ENCODE results near the gene EMID1.
"Not testable (repeated sequence)": the region's sequence is repeated elsewhere in the genome, so short reads cannot be mapped to it uniquely, and the experiment has no call there.

Gene EMID1

GRCh38 chr22:29231971-29232959, 26.6 kb downstream of the EMID1 start:
- DNase-seq (ENCODE audit: low read depth) = no peak

GRCh38 chr22:29233277-29233877, 27.7 kb downstream of the EMID1 start:
- no peak for DNase-seq (ENCODE audit: low read depth)

GRCh38 chr22:29240481-29240880, 34.8 kb downstream of the EMID1 start:
- not testable (repeated sequence) for DNase-seq (ENCODE audit: low read depth)

- no peak for DNase-seq (ENCODE audit: low read depth)
Observed at GRCh38 chr22:29243874-29244446, 38.3 kb downstream of the EMID1 start.

GRCh38 chr22:29244785-29245625, 39.3 kb downstream of the EMID1 start:
- DNase-seq (ENCODE audit: low read depth) = no peak

- no peak for DNase-seq (ENCODE audit: low read depth)
Observed at GRCh38 chr22:29245626-29246385, 40.1 kb downstream of the EMID1 start.

- not testable (repeated sequence) for DNase-seq (ENCODE audit: low read depth)
Observed at GRCh38 chr22:29247891-29248290, 42.2 kb downstream of the EMID1 start.

- DNase-seq (ENCODE audit: low read depth) = no peak
Observed at GRCh38 chr22:29251265-29251664, 45.6 kb downstream of the EMID1 start.

- DNase-seq (ENCODE audit: low read depth) = no peak
Observed at GRCh38 chr22:29251981-29252911, 46.5 kb downstream of the EMID1 start.

GRCh38 chr22:29253561-29254285, 48.0 kb downstream of the EMID1 start:
- no peak for DNase-seq (ENCODE audit: low read depth)

GRCh38 chr22:29254286-29254660, 48.6 kb downstream of the EMID1 start:
- DNase-seq (ENCODE audit: low read depth) = no peak

GRCh38 chr22:29255064-29255621, 49.4 kb downstream of the EMID1 start:
- no peak for DNase-seq (ENCODE audit: low read depth)

GRCh38 chr22:29256606-29257325, 51.1 kb downstream of the EMID1 start:
- DNase-seq (ENCODE audit: low read depth) = no peak

- DNase-seq (ENCODE audit: low read depth) = no peak
Observed at GRCh38 chr22:29257751-29258181, 52.1 kb downstream of the EMID1 start.

- no peak for DNase-seq (ENCODE audit: low read depth)
Observed at GRCh38 chr22:29258407-29259252, 52.9 kb downstream of the EMID1 start.

- no peak for DNase-seq (ENCODE audit: low read depth)
Observed at GRCh38 chr22:29259253-29259899, 53.7 kb downstream of the EMID1 start.

GRCh38 chr22:29260031-29260560, 54.4 kb downstream of the EMID1 start:
- no peak for DNase-seq (ENCODE audit: low read depth)
